ENCODE results near the gene PHAF1. TPM values are rescaled to one million over a fixed set of nuclear protein-coding genes. Genes with fewer than 3 reads are reported as not detected.

Gene PHAF1
- total and polyA plus RNA-seq, 9 of the 15 experiments (the other 6 are each of a cell fraction or from before 2014, with no cell fraction given) = 5.1 to 25.4 (median 13.8) TPM

GRCh38 chr16:67155295-67156142 is 45.8 kb downstream of the PHAF1 start (continued):
- no peak for TF ChIP-seq CHD4 (IDR thresholded peaks at IDR 0.05; ENCODE audit: insufficient read depth, insufficient replicate concordance, low read depth, low read length, poor library complexity, severe bottlenecking)
- TF ChIP-seq, protein P1, sequence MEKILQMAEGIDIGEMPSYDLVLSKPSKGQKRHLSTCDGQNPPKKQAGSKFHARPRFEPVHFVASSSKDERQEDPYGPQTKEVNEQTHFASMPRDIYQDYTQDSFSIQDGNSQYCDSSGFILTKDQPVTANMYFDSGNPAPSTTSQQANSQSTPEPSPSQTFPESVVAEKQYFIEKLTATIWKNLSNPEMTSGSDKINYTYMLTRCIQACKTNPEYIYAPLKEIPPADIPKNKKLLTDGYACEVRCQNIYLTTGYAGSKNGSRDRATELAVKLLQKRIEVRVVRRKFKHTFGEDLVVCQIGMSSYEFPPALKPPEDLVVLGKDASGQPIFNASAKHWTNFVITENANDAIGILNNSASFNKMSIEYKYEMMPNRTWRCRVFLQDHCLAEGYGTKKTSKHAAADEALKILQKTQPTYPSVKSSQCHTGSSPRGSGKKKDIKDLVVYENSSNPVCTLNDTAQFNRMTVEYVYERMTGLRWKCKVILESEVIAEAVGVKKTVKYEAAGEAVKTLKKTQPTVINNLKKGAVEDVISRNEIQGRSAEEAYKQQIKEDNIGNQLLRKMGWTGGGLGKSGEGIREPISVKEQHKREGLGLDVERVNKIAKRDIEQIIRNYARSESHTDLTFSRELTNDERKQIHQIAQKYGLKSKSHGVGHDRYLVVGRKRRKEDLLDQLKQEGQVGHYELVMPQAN (IDR thresholded peaks at IDR 0.05; ENCODE audit: borderline replicate concordance) = no peak
- no peak for TF ChIP-seq ZZZ3 (IDR thresholded peaks at IDR 0.05)
- TF ChIP-seq NONO (IDR thresholded peaks at IDR 0.05; ENCODE audit: low read depth in 2 of 2, low read length in 1 of 2) = peak in 1 of 2 experiments; percentile 86; a peak in 2 of 4 replicates
- TF ChIP-seq MCM2 (IDR thresholded peaks at IDR 0.05; ENCODE audit: low read depth) = no peak
- TF ChIP-seq ZNF384 (IDR thresholded peaks at IDR 0.05; ENCODE audit: low read depth, low read length) = no peak
- no peak for TF ChIP-seq TAF15 (IDR thresholded peaks at IDR 0.05; ENCODE audit: low read depth, low read length)
- TF ChIP-seq HEY1 (CRISPR knock-in tag; IDR thresholded peaks at IDR 0.05; ENCODE audit: borderline replicate concordance) = no peak
- no peak for TF ChIP-seq ZNF41 (CRISPR knock-in tag; conservative IDR thresholded peaks at IDR 0.05)
- no peak for TF ChIP-seq RREB1 (CRISPR knock-in tag; IDR thresholded peaks at IDR 0.05)
- TF ChIP-seq FIP1L1 (IDR thresholded peaks at IDR 0.05; ENCODE audit: low read depth, low read length, poor library complexity, severe bottlenecking) = peak; percentile 91
- TF ChIP-seq HNRNPK (IDR thresholded peaks at IDR 0.05; ENCODE audit: low read depth, low read length, poor library complexity, severe bottlenecking) = peak; percentile 49
- no peak for TF ChIP-seq ZNF589 (CRISPR knock-in tag; IDR thresholded peaks at IDR 0.05; ENCODE audit: low read depth)
- TF ChIP-seq MEIS2 (IDR thresholded peaks at IDR 0.05; ENCODE audit: partially characterized antibody) = no peak
- no peak for TF ChIP-seq ZNF282 (CRISPR knock-in tag; IDR thresholded peaks at IDR 0.05)
- TF ChIP-seq SMAD4 (CRISPR knock-in tag; conservative IDR thresholded peaks at IDR 0.05) = peak; percentile 57; the same call in 1 of the 2 replicates
- TF ChIP-seq CXXC5 (CRISPR knock-in tag; IDR thresholded peaks at IDR 0.05) = peak; percentile 73
- TF ChIP-seq SNAPC5 (CRISPR knock-in tag; IDR thresholded peaks at IDR 0.05) = no peak
- TF ChIP-seq ZFP30 (CRISPR knock-in tag; IDR thresholded peaks at IDR 0.05; ENCODE audit: borderline replicate concordance) = no peak

Measured in K562 (cell line).